Hepatocyte (in vitro differentiated cells): ENCODE data around the gene FBXO15. TPM values are rescaled to one million over a fixed set of nuclear protein-coding genes. Genes with fewer than 3 reads are reported as not detected.

Experiments used
- DNase-seq: peaks from one replicate; pipeline ENCODE4 v3.0.0-alpha.2; 2016; ENCODE audit warnings: low spot score
- H2AFZ ChIP-seq: fragments of 200-600 bp; sonication (generic); 2 replicates; pipeline ENCODE4 v1.6.0; 2016; ENCODE audit warnings: antibody characterized with exemption, mild to moderate bottlenecking
- H3K27ac ChIP-seq: fragments of 200-600 bp; sonication (generic); 2 replicates; pipeline ENCODE4 v1.5.1; 2016; ENCODE audit warnings: mild to moderate bottlenecking
- H3K27me3 ChIP-seq: fragments of 200-600 bp; sonication (generic); 2 replicates; pipeline ENCODE4 v1.6.1; 2016
- H3K36me3 ChIP-seq: fragments of 200-600 bp; sonication (generic); replicated peaks from 2 replicates; pipeline ENCODE4 v1.5.1; 2016; ENCODE audit warnings: low read depth; ENCODE audit not compliant: insufficient read depth
- H3K4me1 ChIP-seq: fragments of 200-600 bp; sonication (generic); 2 replicates; pipeline ENCODE4 v1.5.1; 2016; ENCODE audit warnings: mild to moderate bottlenecking, moderate library complexity; ENCODE audit not compliant: insufficient read depth
- H3K4me2 ChIP-seq: fragments of 200-600 bp; sonication (generic); 2 replicates; pipeline ENCODE4 v1.6.0; 2016
- H3K4me3 ChIP-seq: fragments of 200-600 bp; sonication (generic); 2 replicates; pipeline ENCODE4 v1.5.1; 2016; ENCODE audit warnings: mild to moderate bottlenecking
- H3K79me2 ChIP-seq: fragments of 200-600 bp; sonication (generic); 2 replicates; pipeline ENCODE4 v1.6.0; 2017; ENCODE audit warnings: mild to moderate bottlenecking
- H3K9me2 ChIP-seq: fragments of 200-600 bp; sonication (generic); replicated peaks from 2 replicates; pipeline ENCODE4 v1.6.0; 2017; ENCODE audit warnings: mild to moderate bottlenecking; ENCODE audit not compliant: insufficient read depth
- H3K9me3 ChIP-seq: fragments of 200-600 bp; sonication (generic); 2 replicates; pipeline ENCODE4 v1.5.1; 2016; ENCODE audit warnings: low read depth, mild to moderate bottlenecking
- H4K20me1 ChIP-seq: fragments of 200-600 bp; sonication (generic); 2 replicates; pipeline ENCODE4 v1.6.0; 2016; ENCODE audit warnings: mild to moderate bottlenecking; ENCODE audit not compliant: insufficient read depth, poor library complexity, severe bottlenecking
- EZH2 ChIP-seq: fragments of 200-600 bp; sonication (generic); IDR thresholded peaks from 2 replicates; pipeline ENCODE4 v1.6.1; 2016; ENCODE audit warnings: antibody characterized with exemption, mild to moderate bottlenecking, borderline replicate concordance
- EZH2phosphoT487 ChIP-seq: fragments of 200-600 bp; sonication (generic); IDR thresholded peaks from one replicate; pipeline ENCODE4 v1.6.1; 2018; ENCODE audit warnings: antibody characterized with exemption, mild to moderate bottlenecking, low read depth, moderate library complexity; ENCODE audit not compliant: unreplicated experiment, severe bottlenecking
- WGBS: methylation state at CpG from one replicate; pipeline ENCODE4 v1.1.6; 2016; ENCODE audit warnings: low lambda C conversion rate; ENCODE audit errors: missing lambda C conversion rate; 5-methylcytosine and 5-hydroxymethylcytosine counted together
- polyA plus RNA-seq: library from polyadenylated mRNA; unstranded; fragments of >200 nt; fragmentation: Nextera tagmentation; extraction: Ambion mirVana; gene quantifications from 2 replicates; pipeline ENCODE4 v1.2.1, GENCODE V29; 2016
- total RNA-seq: library from RNA; depleted of rRNA; stranded (reverse); fragments of >200 nt; gene quantifications from 2 replicates; pipeline ENCODE4 v1.2.3, GENCODE V29; 2014
- TF ChIP-seq, protein P1 (sequence below): fragments of 200-600 bp; sonication (generic); IDR thresholded peaks from 2 replicates; pipeline ENCODE4 v1.5.1; 2016; ENCODE audit warnings: antibody characterized with exemption, mild to moderate bottlenecking; ENCODE audit not compliant: poor library complexity

FBXO15 gene
- total and polyA plus RNA-seq, 2 experiments from 2014 or later: 0.69 to 0.93 TPM

DNA sequence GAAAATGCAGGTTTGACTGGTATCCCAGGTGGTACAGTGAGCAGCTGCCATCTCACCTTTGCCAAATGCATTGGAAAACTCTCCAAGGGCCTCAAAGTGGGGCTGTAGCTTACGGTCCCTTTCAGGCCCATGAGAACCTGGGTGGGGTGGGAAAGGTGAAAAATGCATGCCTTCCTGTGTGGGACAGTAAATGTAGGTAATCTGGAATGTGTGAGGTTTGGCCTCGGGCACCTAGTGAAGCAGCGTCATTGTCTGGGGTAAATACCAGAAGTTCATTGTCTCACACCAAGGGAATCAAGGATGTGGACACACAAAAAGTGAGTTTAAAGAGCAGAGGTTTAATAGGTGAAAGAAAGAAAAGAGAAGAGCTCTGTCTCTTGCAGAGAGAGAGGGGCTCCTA lies 37.2 kb upstream of the FBXO15 start:
- Histone ChIP-seq H3K36me3 (no peaks in the 10 kb centered on the region), H3K9me2 (no peaks in the 10 kb centered on the region), H3K27ac (no peak overlapping the region), H3K4me2 (no peak overlapping the region), H3K79me2 (no peaks in the 10 kb centered on the region), H3K9me3 (no peaks in the 10 kb centered on the region), H2AFZ (no peak overlapping the region), H3K4me3 (no peak overlapping the region), H3K27me3 (no peaks in the 10 kb centered on the region), H4K20me1 (no peaks in the 10 kb centered on the region), H3K4me1 (no peaks in the 10 kb centered on the region)
- no peak for DNase-seq
- WGBS: 38% methylated on average over 3 of the region's 3 CpGs
- TF ChIP-seq EZH2 (no peak), EZH2phosphoT487 (no peak)
- TF ChIP-seq, protein P1, sequence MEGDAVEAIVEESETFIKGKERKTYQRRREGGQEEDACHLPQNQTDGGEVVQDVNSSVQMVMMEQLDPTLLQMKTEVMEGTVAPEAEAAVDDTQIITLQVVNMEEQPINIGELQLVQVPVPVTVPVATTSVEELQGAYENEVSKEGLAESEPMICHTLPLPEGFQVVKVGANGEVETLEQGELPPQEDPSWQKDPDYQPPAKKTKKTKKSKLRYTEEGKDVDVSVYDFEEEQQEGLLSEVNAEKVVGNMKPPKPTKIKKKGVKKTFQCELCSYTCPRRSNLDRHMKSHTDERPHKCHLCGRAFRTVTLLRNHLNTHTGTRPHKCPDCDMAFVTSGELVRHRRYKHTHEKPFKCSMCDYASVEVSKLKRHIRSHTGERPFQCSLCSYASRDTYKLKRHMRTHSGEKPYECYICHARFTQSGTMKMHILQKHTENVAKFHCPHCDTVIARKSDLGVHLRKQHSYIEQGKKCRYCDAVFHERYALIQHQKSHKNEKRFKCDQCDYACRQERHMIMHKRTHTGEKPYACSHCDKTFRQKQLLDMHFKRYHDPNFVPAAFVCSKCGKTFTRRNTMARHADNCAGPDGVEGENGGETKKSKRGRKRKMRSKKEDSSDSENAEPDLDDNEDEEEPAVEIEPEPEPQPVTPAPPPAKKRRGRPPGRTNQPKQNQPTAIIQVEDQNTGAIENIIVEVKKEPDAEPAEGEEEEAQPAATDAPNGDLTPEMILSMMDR: no peak

DNA sequence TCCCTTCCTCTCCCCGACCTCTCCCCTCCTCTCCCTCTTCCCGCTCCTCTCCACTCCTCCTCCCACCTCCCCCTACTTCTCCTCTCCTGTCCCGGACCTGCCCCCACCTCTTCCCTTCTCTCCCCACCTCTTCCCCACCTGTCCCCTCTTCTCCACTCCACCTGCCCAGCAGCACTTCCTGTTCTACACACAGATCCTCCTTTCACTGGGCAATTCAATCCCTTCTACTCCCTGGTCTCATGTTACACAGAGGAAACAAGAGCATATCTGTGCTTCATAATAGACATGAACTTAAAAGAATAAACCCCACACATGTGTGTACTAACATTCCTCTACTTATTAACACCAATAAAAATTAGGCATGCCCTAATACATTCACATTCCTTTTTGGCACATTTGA lies 35.5 kb upstream of the FBXO15 start:
- Histone ChIP-seq H3K4me2 (no peak overlapping the region), H3K27me3 (no peaks in the 10 kb centered on the region), H3K9me3 (no peaks in the 10 kb centered on the region), H3K36me3 (no peaks in the 10 kb centered on the region), H2AFZ (no peak overlapping the region), H4K20me1 (no peaks in the 10 kb centered on the region), H3K4me1 (no peaks in the 10 kb centered on the region), H3K9me2 (no peaks in the 10 kb centered on the region), H3K4me3 (no peak overlapping the region), H3K79me2 (no peaks in the 10 kb centered on the region), H3K27ac (no peak overlapping the region)
- no peak for DNase-seq
- no peak for TF ChIP-seq EZH2phosphoT487
- TF ChIP-seq, protein P1: no peak
- no peak for TF ChIP-seq EZH2
- WGBS: no CpG with 5 or more reads among the region's 3 CpGs

- H3K27ac ChIP-seq: no peak overlapping the region
- H3K9me2 ChIP-seq: no peaks in the 10 kb centered on the region
- H3K27me3 ChIP-seq: no peaks in the 10 kb centered on the region
- no peaks in the 10 kb centered on the region for H3K4me1 ChIP-seq
- H3K36me3 ChIP-seq: no peaks in the 10 kb centered on the region
- H3K9me3 ChIP-seq: no peaks in the 10 kb centered on the region
- no peak overlapping the region for H3K4me2 ChIP-seq
- no peaks in the 10 kb centered on the region for H4K20me1 ChIP-seq
- H3K4me3 ChIP-seq: no peak overlapping the region
- H3K79me2 ChIP-seq: no peaks in the 10 kb centered on the region
- TF ChIP-seq EZH2phosphoT487: no peak
- DNase-seq: no peak
- no peak overlapping the region for H2AFZ ChIP-seq
- 97% methylated on average over 19 of the region's 19 CpGs for WGBS
Observed at GRCh38 chr18:74182335-74182734, 34.7 kb upstream of the FBXO15 start.

- Histone ChIP-seq H4K20me1 (no peaks in the 10 kb centered on the region), H3K9me3 (no peaks in the 10 kb centered on the region), H3K27ac (no peak overlapping the region), H2AFZ (no peak overlapping the region), H3K4me3 (no peak overlapping the region), H3K9me2 (no peaks in the 10 kb centered on the region), H3K79me2 (no peaks in the 10 kb centered on the region), H3K4me1 (no peaks in the 10 kb centered on the region), H3K4me2 (no peak overlapping the region), H3K36me3 (no peaks in the 10 kb centered on the region), H3K27me3 (no peaks in the 10 kb centered on the region)
- 86% methylated on average over 10 of the region's 10 CpGs for WGBS
- TF ChIP-seq, protein P1: no peak
- TF ChIP-seq EZH2phosphoT487 (no peak), EZH2 (no peak)
- DNase-seq: no peak
Observed at GRCh38 chr18:74179623-74180199, 32.1 kb upstream of the FBXO15 start.
